ENCODE measurements around the gene HELQ.

Gene HELQ, protein sequence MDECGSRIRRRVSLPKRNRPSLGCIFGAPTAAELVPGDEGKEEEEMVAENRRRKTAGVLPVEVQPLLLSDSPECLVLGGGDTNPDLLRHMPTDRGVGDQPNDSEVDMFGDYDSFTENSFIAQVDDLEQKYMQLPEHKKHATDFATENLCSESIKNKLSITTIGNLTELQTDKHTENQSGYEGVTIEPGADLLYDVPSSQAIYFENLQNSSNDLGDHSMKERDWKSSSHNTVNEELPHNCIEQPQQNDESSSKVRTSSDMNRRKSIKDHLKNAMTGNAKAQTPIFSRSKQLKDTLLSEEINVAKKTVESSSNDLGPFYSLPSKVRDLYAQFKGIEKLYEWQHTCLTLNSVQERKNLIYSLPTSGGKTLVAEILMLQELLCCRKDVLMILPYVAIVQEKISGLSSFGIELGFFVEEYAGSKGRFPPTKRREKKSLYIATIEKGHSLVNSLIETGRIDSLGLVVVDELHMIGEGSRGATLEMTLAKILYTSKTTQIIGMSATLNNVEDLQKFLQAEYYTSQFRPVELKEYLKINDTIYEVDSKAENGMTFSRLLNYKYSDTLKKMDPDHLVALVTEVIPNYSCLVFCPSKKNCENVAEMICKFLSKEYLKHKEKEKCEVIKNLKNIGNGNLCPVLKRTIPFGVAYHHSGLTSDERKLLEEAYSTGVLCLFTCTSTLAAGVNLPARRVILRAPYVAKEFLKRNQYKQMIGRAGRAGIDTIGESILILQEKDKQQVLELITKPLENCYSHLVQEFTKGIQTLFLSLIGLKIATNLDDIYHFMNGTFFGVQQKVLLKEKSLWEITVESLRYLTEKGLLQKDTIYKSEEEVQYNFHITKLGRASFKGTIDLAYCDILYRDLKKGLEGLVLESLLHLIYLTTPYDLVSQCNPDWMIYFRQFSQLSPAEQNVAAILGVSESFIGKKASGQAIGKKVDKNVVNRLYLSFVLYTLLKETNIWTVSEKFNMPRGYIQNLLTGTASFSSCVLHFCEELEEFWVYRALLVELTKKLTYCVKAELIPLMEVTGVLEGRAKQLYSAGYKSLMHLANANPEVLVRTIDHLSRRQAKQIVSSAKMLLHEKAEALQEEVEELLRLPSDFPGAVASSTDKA

DNA sequence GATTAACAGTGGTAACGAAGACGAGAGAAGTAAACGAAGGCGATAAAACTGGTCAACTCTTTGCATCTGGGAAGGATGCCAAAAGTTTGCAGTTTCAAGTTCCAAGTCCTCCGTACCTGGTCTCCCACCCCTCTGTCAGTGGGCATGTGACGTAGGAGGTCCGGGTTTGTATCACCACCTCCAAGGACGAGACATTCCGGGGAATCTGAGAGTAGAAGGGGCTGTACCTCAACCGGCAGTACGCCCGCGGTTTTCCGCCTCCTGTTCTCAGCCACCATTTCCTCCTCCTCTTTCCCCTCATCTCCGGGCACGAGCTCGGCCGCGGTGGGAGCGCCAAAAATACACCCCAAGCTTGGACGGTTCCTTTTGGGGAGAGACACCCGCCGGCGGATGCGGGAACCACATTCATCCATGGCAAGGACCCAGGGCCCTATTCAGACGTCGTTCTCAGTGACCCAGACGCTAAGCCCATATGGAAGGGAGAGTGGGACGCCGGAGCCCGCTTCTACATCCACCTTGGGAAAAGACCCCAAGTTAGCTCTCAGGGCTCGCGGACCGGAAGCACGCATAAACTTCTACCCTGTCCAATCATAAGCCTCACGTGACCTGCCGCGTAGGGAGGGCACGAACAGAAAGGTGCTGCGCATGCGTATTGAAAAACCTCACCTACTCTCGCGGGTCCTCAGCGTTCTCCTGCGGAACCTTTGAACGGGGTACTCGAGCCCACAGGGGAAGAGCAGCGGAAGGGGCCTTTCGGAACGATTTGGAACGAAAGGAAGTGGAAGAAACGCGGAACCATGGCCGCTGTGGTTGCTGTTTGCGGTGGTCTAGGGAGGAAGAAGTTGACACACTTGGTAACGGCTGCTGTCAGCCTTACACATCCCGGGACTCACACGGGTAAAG, at the start of gene HELQ, which contains the start of gene MRPS18C:
TSS of gene HELQ (minus strand) at position 543 of the 903 bp plus-strand sequence. CDS start at position 413, 130 bp downstream.
TSS of gene MRPS18C (plus strand) at position 778 of the 903 bp plus-strand sequence. CDS start at position 798, 20 bp downstream.
- Histone ChIP-seq H3K9ac (peak within 1 kb of the TSS; percentile 78), H3K36me3 (ENCODE audit: insufficient read depth) (peaks cover 15% of the 10 kb centered on the region; the same call in 1 of the 2 replicates), H3K4me2 (peak within 1 kb of the TSS; percentile 92), H3K27me3 (ENCODE audit: insufficient read depth, low read depth) (no peaks in the 10 kb centered on the region), H3K79me2 (ENCODE audit: insufficient read depth, low read depth) (peaks cover 41% of the 10 kb centered on the region), H3K4me3 (IDR thresholded peaks at IDR 0.05; ENCODE audit: insufficient read depth, low read depth, low read length) (peak within 1 kb of the TSS; percentile 92), H4K20me1 (ENCODE audit: insufficient read depth) (no peaks in the 10 kb centered on the region), H3K4me1 (ENCODE audit: low read depth, poor library complexity, severe bottlenecking) (peaks cover 27% of the 10 kb centered on the region), H3K27ac (peak within 1 kb of the TSS; percentile 66), H2AFZ (ENCODE audit: low read depth) (peak within 1 kb of the TSS; percentile 77)
- TF ChIP-seq, protein P1, sequence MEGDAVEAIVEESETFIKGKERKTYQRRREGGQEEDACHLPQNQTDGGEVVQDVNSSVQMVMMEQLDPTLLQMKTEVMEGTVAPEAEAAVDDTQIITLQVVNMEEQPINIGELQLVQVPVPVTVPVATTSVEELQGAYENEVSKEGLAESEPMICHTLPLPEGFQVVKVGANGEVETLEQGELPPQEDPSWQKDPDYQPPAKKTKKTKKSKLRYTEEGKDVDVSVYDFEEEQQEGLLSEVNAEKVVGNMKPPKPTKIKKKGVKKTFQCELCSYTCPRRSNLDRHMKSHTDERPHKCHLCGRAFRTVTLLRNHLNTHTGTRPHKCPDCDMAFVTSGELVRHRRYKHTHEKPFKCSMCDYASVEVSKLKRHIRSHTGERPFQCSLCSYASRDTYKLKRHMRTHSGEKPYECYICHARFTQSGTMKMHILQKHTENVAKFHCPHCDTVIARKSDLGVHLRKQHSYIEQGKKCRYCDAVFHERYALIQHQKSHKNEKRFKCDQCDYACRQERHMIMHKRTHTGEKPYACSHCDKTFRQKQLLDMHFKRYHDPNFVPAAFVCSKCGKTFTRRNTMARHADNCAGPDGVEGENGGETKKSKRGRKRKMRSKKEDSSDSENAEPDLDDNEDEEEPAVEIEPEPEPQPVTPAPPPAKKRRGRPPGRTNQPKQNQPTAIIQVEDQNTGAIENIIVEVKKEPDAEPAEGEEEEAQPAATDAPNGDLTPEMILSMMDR (conservative IDR thresholded peaks at IDR 0.05; ENCODE audit: low read depth, low read length) = 0 out of 2 replicates have a peak, but pooled peaks have one; percentile 17

DNA sequence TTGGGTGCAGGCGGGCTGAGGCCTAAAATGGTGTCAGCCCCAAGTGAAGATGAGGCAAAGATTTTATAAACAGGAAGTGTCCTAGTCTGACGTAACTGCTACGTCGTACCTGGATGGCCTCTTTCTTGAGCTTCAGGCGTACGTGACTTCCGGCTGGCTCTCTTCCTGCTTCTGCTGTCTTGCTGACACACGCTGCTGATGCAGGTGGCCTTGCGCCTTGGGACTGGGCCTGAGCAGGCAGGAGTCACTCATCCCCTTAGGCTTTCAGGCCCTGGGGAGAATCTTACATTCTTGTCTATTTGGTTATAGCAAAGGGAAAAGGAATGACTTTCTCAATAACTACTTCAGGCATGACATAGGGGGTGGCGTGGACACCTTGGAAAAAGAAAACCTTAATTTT, 49.4 kb upstream of the HELQ start:
- H3K36me3 ChIP-seq (ENCODE audit: insufficient read depth) = no peaks in the 10 kb centered on the region
- H3K9ac ChIP-seq = no peak overlapping the region
- no peaks in the 10 kb centered on the region for H4K20me1 ChIP-seq (ENCODE audit: insufficient read depth)
- no peaks in the 10 kb centered on the region for H3K4me1 ChIP-seq (ENCODE audit: low read depth, poor library complexity, severe bottlenecking)
- H3K4me3 ChIP-seq (IDR thresholded peaks at IDR 0.05; ENCODE audit: insufficient read depth, low read depth, low read length) = no peak overlapping the region
- TF ChIP-seq, protein P1 (conservative IDR thresholded peaks at IDR 0.05; ENCODE audit: low read depth, low read length) = no peak
- H3K4me2 ChIP-seq = no peak overlapping the region
- H3K27me3 ChIP-seq (ENCODE audit: insufficient read depth, low read depth) = no peaks in the 10 kb centered on the region
- H3K27ac ChIP-seq = no peak overlapping the region
- H2AFZ ChIP-seq (ENCODE audit: low read depth) = no peak overlapping the region
- H3K79me2 ChIP-seq (ENCODE audit: insufficient read depth, low read depth) = no peaks in the 10 kb centered on the region

DNA sequence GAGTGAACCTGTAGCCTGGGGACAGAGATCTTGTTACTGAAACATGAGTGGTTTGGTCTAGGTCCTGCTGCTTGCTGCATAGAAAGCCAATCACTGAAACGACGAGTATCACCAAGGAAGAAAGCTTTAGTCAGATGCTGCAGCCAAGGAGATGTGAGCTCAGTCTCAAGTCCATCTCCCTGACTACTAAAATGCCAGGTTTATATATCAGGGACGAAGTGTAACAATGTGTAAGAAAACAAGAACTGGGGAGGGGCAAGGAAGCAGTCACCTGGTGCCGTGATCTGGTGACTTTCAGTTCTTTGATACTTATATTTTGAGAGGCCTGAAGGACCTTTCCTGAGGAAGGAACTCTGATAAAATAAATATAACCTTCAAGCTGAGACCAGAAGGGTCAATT, 48.9 kb upstream of the HELQ start:
- H3K36me3 ChIP-seq (ENCODE audit: insufficient read depth) = no peaks in the 10 kb centered on the region
- no peak overlapping the region for H3K4me2 ChIP-seq
- no peaks in the 10 kb centered on the region for H3K27me3 ChIP-seq (ENCODE audit: insufficient read depth, low read depth)
- no peaks in the 10 kb centered on the region for H3K79me2 ChIP-seq (ENCODE audit: insufficient read depth, low read depth)
- no peak overlapping the region for H3K4me3 ChIP-seq (IDR thresholded peaks at IDR 0.05; ENCODE audit: insufficient read depth, low read depth, low read length)
- H3K27ac ChIP-seq = no peak overlapping the region
- H2AFZ ChIP-seq (ENCODE audit: low read depth) = no peak overlapping the region
- H4K20me1 ChIP-seq (ENCODE audit: insufficient read depth) = no peaks in the 10 kb centered on the region
- TF ChIP-seq, protein P1 (conservative IDR thresholded peaks at IDR 0.05; ENCODE audit: low read depth, low read length) = no peak
- H3K9ac ChIP-seq = no peak overlapping the region
- no peaks in the 10 kb centered on the region for H3K4me1 ChIP-seq (ENCODE audit: low read depth, poor library complexity, severe bottlenecking)
